Measurements from ENCODE around the gene MICB.
"Not testable (repeated sequence)": the region's sequence is repeated elsewhere in the genome, so short reads cannot be mapped to it uniquely, and the experiment has no call there.

Gene MICB

DNA sequence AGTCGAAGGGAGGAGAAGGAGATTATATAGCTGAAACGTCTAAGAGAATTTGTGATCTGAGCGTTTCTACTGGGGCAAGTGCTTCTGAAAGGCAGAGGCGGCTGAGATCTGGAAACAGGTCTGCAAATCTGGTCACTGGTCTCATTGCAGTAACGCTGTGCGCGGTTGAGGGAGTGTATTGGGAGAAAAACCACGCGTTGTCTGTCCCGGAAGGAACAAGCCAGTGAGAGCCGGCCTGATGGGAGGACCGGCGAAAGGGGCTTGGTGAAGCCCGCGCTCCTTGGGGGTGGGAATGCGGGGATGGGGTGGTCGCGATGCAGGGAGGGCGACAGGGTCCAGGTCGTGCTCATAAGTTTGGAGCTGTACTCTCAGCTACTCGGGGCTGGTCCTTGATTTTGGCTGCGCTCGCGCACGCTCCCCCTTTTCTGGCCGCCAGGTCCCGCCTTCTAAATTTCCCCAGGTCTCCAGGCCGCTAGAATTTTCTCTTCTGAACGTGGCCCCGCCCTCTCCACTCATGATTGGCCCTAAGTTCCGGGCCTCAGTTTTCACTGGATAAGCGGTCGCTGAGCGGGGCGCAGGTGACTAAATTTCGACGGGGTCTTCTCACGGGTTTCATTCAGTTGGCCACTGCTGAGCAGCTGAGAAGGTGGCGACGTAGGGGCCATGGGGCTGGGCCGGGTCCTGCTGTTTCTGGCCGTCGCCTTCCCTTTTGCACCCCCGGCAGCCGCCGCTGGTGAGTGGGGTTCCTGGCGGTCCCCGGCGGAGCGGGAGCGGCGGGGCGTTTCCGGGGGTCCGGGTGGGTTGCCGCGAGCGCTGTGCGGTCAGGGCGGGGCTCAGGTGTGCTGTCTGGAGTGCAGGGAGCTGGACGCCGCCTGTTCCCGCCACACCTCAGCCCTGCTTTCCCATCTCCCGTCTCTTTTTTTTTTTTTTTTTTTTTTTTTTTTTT is at the start of gene MICB:
Gene MICB, plus strand, starts transcription at position 615 of the 946 bp plus-strand sequence. Its CDS starts 49 bp downstream, at position 664.
- peak; percentile 76 to 95 for DNase-seq

DNA sequence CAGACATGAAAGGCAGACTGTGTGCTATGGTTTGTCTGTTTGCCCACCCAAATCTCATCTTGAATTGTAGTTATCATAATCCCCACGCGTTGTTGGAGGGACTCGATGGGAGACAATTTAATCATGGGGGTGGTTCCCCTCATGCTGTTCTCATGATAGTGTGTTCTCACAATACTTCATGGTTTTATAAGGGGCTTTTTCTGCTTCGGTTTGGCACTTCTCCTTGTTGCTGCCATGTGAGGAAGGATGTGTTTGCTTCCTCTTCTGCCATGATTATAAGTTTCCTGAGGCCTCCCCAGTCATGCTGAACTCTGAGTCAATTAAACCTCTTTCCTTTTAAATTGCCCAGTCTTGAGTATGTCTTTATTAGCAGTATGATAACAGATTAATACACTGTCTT is 47.2 kb upstream of the MICB start:
- DNase-seq: no peak

DNA sequence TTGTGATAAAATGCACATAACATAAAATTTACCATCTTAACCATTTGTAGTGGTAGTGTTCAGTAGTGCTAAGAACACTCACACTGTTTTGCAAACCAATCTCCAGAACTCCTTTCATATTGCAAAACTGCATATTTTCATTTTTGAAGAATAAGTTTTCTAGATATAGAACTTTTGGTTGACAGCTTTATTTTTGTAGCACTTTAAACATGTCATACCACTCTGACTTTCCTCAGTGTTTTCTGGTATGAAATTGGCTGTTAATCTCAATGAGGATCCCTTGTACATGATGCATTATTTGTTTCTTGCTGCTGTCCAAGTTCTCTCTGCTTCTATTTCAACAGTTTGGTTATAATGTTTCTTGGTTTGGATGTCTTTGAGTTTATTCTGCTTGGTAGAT is 45.1 kb upstream of the MICB start:
- no peak for DNase-seq

DNA sequence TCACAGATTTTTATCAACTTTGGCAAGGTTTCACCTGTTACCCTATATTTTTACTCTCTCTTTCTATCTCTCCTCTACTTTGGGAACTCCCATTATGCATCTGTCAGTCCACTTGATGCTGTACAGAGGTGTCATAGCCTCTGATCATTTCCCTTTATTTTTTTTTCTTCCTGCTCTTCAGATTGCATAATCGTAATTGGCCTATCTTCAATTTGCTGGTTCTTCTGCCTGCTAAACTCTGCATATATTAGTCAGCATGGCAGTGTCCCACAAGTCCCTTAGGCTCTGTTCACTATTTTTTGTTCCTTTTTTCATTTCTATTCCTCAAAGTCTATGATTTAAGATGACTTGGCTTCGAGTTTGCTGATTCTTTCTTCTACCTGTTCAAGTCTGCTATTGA is 44.7 kb upstream of the MICB start:
- DNase-seq: no peak

DNA sequence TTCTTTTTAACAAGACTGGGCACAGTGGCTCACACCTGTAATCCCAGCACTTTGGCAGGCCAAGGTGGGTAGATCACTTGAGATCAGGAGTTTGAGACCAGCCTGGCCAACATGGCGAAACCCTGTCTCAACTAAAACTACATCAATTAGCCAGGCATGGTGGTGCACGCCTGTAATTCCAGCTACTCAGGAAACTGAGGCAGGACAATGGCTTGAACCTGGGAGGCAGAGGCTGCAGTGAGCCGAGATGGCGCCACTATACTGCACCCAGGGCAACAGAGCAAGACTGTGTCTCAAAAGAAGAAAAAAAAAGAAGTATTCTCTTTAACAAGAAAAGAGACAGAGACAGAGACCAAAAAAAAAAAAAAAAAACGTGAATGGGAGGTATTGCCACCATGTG is 38.1 kb upstream of the MICB start:
- DNase-seq: not testable (repeated sequence)

DNA sequence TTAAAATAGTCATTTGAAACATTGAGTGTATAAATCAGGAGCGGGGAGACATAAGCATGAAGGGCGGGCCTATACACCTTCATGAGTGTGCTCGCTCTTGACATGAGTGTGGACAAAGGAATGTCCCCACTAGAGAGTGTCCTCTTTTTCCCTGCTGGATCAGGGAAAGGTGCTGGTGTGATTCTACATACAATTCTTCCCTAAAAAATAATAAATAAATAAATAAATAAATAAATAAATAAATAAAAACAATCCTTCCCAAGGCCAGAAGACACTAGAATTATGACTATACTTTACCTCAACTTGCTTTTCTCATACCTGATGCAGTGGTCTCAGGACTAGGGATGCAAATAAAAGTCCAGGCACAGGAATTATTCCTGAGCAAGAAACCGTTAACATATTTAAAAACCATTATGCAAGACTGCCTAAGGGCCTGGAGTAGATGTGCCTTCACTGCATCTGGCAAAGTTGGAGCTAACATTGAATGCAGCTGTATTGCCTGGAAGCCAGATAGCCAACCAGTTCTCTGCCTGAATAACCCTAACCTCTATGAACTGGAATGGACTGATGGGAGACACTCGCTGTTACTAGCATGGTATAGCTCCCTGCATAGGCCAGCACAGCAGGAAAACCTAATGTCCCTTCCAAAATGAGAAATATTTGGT is 37.5 kb upstream of the MICB start:
- no peak for DNase-seq

DNA sequence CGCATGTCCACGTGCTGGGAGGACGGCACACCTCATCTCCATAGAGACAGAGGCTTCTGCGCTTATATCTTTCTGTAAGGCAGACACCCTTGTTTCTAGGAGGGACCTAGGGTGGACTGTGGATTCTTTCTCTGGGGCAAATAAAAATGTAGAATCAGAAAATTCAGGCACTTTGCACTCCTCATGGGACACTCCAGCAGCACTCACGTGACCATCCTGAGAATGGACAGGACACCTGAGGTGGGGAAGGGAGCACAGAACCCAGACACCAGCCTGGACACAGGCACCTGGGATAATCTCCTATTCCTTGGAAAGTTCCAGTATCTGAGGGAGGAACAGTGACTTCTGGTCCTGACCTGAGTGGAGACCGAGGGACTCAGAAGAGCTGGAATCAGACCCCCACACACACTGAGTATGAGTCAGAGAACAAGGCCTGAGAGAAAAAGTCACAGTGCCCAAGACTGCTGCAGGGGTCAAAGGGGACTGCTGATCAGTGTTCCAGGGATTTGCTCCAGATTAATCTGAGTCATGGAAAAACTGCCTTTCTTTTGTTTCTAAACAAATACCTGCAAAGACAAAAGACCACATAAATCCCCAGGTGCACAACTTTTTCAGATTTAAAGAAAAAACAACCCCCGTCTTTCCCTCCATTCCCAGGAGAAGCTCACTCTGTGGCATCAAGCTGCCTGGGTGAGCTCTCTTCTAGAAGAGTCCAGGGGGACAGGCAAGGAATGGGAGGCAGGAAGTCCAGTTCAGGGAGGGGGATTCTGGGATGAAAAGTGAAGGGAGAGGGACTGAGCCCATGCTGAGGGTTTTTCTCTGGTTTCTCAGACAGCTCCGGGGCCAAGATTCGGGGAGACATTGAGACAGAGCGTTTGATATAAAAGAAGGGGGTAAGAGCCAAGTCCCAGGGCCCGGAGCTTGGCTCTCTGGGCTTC is 35.6 kb upstream of the MICB start:
- DNase-seq: no peak

DNA sequence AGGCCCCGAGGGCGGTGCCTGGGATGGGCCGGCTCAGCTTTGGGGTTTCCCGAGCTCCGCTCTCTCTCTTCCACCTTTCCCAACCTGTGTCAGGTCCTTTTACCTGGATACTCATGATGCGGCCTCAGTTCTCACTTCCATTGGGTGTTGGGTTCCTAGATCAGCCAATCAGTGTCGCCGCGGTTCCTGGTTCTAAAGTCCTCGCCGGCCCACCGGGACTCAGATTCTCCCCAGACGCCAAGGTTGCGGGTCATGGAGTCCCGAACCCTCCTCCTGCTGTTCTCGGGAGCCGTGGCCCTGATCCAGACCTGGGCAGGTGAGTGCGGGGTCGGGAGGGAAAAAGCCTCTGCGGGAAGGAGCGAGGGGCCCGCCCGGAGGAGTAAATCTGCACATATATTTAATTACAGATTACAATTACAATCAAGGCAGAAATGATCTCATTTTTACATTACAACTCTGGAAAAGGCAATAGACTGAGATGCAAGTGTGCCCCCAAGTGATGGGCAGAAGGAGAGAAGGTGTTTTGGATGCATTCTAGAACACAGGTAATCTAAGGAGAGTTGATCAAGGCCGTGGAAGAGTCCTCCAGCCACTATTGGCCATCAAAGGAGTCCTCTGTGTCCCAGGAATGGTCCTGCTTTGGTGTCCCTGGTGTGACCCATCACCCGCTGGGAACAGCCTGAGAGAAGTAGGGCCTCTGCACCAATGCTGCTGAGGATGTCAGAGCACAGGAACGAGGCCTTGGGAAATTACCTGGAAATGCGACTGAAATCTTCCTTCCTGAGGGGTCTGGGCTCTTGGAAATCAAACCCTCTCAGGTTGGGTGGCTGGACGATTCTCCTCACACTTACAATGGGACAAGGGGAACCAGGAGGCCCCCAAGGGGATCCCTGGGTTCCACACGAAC is 34.7 kb upstream of the MICB start:
- DNase-seq: no peak

DNA sequence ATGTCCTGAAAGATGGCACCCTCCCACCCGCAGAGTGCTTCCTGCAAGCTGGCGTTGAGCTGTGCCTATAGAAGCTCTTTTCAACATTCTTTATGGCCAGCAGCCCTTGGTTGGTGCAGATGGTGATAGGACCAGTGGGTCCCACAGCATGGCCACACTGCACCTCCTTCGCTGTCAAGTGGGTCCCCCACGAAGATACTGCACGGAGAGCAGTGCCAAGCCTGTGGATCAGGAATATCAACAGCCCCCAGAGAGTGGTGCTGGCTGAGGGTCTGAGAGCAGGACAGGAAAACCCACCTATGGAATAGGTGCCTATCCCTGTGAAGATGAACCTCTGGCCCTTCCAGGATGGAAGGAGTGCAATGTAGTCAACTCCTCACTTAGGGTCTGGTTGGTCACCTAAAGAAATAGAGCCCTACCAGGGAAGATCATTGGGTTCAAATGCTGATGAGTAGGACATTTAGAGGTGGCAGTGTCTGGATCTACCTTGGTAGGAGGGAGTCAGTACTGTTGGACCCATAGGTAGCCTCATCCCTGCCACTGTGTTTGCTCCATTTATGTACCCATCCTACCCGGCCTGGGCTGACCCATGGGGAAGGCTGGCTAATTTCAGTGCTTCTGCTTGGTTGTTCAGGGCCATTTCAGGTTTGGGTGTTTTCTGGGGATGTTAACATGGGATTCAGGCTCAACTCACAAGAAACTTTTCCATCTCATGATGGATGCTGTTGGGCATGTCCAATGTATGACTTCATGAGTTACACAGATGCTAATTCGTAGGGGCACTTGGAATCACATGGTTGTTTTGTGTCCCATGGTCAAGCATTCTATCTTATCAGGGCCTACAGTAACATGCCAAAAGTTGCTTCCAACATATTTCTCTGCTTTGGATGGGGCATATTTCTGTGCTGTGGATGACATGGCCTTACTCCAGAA is 33.4 kb upstream of the MICB start:
- DNase-seq: no peak

DNA sequence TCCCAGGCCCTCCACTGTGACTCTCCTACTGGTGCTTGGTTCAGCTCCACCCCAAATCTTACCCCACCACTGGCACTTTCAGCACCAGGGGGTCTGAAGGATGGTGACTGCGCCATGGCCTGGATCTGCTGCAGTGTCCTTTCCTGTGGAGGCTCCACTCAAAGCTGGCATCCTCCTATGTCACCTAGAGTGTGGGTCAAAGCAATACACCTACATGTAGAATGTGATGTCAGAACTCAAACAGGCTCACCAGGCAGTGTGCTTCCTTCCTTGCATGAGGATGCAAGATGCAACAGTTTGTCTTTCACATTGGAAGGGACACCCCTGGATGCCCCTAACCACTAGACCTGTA is 32.8 kb upstream of the MICB start:
- no peak for DNase-seq

DNA sequence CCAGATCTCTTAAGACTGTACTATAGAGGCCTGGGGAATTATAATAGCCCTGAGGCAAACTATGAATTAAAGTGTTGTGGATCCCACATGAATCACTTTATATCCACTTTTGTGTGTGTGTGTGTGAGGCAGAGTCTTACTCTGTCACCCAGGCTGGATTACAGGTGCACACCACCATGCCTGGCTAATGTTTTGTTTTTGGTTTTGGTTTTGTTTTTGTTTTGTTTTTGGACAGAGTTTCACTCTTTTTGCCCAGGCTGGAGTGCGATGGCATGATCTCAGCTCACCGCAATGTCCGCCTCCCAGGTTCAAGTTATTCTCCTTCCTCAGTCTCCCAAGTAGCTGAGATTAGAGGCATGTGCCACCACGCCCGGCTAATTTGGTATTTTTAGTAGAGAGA is 32.2 kb upstream of the MICB start:
- DNase-seq: no peak

DNA sequence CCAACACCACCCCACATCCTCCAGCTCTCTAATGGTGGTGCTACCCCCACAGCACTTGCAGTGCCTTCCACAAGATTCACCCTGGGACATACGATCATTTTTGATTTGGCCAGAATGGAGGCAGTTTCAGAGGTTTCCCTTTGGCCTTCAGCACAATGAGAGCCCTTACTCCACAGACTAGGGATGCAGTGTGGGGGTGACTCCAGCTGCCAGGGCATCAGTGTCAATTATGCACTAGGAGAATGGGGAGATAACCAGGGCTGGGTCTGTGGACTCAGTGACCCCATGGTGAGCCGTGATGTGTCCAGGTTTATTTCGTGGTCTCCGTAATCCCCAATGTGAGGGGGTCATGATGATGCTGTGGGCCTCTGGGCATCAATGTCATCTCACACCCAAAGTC is 31.5 kb upstream of the MICB start:
- no peak for DNase-seq

DNA sequence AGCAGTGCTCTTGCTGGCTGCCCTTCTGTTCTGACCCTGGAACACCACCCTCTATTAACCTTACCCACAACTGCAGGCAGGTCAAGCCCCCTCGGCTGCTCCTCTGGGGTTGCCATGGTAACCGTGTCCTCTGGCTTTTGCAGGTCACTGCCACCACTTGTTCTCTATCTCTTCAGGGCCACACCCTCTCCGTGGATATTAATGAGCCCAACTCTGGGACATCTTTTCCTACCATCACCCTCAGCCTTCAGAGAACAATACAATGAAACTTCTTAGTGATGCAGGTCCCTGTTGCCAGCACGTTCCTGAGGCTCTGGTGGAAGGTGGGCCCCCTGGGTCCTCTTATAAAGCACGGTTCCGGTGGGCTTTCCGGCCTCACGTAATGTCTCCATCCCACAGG is 30.8 kb upstream of the MICB start:
- DNase-seq: no peak

DNA sequence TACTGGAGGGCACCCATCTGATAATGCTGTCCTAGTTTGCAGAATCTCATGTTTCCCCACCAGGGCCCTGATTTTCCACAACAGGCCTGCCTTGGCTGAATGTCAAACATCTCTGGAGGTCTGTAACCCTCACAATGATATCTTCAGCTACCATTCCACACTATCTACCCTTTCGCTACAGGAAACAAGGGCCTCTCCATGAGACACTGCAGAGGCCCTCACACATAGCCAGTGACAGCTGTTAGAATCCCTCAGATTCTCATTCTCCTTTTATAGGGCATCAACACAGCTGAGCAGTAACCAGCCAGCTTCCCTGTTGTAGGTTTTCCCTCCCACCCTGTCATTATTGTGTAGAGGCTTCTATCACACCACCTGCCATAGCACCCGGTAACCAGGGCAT is 29.6 kb upstream of the MICB start:
- DNase-seq: no peak

DNA sequence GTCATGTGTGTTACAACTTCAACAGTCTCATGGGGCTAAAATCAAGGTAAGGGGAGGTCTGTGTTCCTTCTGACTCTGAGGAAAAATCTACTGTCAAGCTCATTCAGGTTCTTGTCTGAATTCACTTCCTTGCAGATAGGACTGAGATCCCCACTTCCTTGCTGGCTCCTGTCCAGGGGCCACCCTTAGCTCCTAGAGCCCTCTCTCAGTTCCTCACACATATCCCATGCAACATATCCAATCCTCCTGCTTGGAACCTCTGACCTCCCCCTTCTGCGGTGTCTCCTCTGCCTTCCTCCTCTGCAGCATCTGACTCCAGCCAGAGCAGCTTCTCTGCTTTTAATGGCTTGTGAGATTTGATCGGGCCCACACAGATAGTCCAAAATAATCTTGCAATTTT is 27.1 kb upstream of the MICB start:
- no peak for DNase-seq

DNA sequence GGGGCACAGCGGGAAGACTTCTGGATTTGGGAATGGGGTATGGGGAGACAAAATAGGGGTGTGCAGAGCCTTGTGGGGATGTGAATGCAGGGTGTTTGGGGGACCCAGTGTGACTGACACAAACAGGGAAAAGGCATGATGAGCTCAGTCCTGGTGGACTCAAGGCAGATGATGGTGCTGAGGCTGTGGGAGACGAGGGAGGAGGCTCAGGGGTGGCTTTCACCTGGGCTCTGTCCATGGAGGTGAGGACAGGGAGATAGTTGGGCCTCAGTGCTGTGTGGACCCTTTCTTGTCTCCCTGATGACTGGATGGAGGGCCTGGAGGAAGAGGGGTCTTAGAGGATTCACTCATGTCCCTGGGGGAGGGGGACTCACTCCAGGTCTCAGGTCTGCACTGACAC is 26.2 kb upstream of the MICB start:
- no peak for DNase-seq

DNA sequence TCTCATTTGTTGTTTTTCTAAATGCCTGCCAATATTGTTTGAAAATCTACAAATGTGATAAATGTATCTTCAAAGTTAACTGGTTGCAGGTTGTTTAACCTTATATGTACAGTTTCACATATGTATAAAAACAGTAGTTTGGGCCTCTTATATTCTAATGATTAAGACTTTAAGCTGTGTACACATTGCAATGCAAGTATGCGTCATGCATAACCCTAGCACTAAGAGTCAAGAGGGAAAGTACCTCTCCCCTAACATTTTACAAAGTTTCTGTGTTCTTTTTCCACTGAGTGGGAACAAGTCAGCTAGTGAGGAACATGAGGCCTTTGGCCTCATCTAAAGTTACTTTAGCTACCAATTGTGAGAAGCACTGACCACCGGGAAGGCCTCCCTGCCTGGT is 25.7 kb upstream of the MICB start:
- no peak for DNase-seq

DNA sequence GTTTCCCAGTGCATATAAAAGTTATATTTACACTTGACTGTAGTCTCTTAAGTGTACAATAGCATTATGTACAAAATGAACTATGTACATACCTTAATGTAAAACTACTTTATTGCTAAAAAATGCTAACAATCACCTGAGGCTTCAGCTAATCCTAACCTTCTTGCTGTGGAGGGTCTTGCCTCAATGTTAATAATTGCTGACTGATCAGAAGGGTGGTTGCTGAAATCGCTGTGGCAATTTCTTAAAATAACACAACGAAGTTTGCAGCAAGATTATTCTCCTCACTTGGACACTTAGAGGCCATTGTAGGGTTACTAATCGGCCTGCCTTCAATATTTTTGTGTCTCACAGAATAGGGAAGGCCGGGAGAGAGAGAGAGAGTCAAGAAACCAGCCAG is 24.7 kb upstream of the MICB start:
- DNase-seq: no peak

DNA sequence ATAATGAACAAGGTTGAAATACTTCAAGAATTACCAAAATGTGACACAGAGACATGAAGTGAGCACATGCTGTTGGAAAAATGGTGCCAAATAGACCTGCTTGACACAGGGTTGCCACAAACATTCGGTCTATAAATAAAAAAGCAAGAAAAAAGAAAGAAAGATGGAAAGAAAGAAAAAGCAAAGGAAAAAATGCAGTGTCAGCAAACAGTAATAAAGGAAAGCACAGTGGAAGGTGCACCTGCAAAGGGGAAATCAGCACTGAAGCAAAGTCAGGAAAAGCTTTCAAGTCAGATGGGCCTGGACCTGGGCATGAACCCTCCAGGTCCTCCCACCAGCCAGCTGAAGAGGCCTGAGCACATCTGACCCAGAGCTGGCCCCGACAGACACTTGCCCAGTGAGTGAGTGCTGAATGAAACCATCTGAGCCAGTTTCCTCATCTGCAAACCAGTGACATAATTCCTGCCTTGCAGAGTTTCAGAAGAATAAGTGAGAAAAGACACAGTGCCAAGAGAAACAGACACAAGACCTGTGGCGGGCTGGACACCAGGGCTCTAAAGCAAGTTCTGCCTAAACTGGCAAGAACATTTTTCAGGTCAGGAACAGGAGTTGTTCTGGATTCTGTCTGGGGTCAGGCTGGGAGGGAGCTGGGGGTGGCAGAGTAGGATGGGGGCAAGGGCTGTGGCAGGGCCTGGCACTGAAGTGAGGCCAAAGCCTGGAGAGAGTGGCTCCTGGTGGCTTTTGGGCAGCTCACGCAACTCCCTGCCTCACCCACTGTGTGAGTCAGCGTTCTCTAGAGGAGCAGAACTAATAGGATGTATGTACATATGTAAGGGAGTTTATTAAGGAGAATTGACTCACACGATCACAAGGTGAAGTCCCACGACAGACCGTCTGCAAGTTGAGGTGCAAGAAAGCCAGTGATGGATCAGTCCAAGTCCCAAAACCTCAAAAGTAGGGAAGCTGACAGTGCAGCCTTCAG is 23.9 kb upstream of the MICB start:
- DNase-seq: no peak

DNA sequence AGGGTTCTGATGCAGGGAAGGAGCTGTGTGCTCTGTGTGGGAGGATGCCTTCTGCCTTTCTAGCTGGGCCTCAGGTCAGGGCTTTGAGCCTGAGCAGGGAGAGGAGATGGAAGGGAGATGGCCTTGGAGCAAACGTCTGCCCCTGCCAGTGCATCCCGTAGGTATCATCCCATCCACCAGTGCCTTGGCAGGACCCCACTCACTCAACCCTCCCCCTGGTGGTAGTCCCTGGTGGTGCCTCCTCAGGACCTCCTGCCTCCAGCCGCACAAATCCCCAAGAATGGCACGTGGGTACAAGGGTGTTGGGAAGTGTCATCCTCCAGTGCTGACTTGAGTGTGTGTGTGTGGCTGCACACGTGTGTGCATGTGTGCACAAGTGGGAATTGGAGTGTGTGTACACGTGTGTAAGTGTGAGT is 23.1 kb upstream of the MICB start:
- no peak for DNase-seq
